H9 (cell line): ENCODE results near the gene UNC13C. TPM values are rescaled to one million over a fixed set of nuclear protein-coding genes. Genes with fewer than 3 reads are reported as not detected.

Experiments used
- DNase-seq: peaks from one replicate; pipeline ENCODE4 v3.0.0-alpha.2; 2017
- H2AFZ ChIP-seq: one replicate; pipeline ENCODE4 v1.6.1; 2013; ENCODE audit warnings: mild to moderate bottlenecking, low read length, control low read depth, moderate library complexity
- H2AK5ac ChIP-seq: 2 replicates; pipeline ENCODE4 v1.6.1; 2013; ENCODE audit warnings: low read length, control low read depth, mixed read lengths; ENCODE audit not compliant: insufficient read length
- H2BK120ac ChIP-seq: one replicate; pipeline ENCODE4 v1.6.1; 2013; ENCODE audit warnings: low read depth, mild to moderate bottlenecking, low read length, control low read depth, inconsistent platforms; ENCODE audit not compliant: poor library complexity, severe bottlenecking
- H2BK12ac ChIP-seq: 2 replicates; pipeline ENCODE4 v1.6.1; 2013; ENCODE audit warnings: low read length, control low read depth, mixed read lengths, low read depth; ENCODE audit not compliant: insufficient read length
- H2BK15ac ChIP-seq: 2 replicates; pipeline ENCODE4 v1.6.1; 2013; ENCODE audit warnings: low read depth, low read length, control low read depth
- H2BK20ac ChIP-seq: one replicate; pipeline ENCODE4 v1.6.1; 2013; ENCODE audit warnings: low read depth, mild to moderate bottlenecking, low read length, control low read depth, inconsistent platforms; ENCODE audit not compliant: poor library complexity, severe bottlenecking
- H2BK5ac ChIP-seq: 2 replicates; pipeline ENCODE4 v1.6.1; 2013; ENCODE audit warnings: low read length, control low read depth, mixed read lengths; ENCODE audit not compliant: insufficient read length
- H3K14ac ChIP-seq: 2 replicates; pipeline ENCODE4 v1.6.1; 2013; ENCODE audit warnings: low read length, control low read depth; ENCODE audit not compliant: insufficient read depth
- H3K18ac ChIP-seq: 2 replicates; pipeline ENCODE4 v1.6.1; 2013; ENCODE audit warnings: low read depth, mild to moderate bottlenecking, mixed read lengths, low read length, control low read depth; ENCODE audit not compliant: insufficient read length
- H3K23ac ChIP-seq: 2 replicates; pipeline ENCODE4 v1.6.1; 2013; ENCODE audit warnings: low read length, control low read depth, mixed read lengths, low read depth; ENCODE audit not compliant: insufficient read length
- H3K23me2 ChIP-seq: 2 replicates; pipeline ENCODE4 v1.6.1; 2013; ENCODE audit warnings: low read depth, mild to moderate bottlenecking, mixed read lengths, low read length, control low read depth; ENCODE audit not compliant: insufficient read length, poor library complexity, severe bottlenecking
- H3K27ac ChIP-seq: 2 replicates; pipeline ENCODE4 v1.5.1; 2013; ENCODE audit warnings: low read length, control low read depth, mixed read lengths, low read depth; ENCODE audit not compliant: insufficient read length
- H3K27me3 ChIP-seq: 2 replicates; pipeline ENCODE4 v1.6.1; 2013; ENCODE audit warnings: low read length, control low read depth, inconsistent platforms; ENCODE audit not compliant: insufficient read depth
- H3K4ac ChIP-seq: 2 replicates; pipeline ENCODE4 v1.6.1; 2013; ENCODE audit warnings: low read depth, mild to moderate bottlenecking, control low read depth, inconsistent platforms, low read length, moderate library complexity
- H3K4me1 ChIP-seq: 2 replicates; pipeline ENCODE4 v1.6.1; 2013; ENCODE audit warnings: low read length, control low read depth, inconsistent platforms; ENCODE audit not compliant: insufficient read depth
- H3K4me2 ChIP-seq: 2 replicates; pipeline ENCODE4 v1.6.1; 2013; ENCODE audit warnings: low read length, control low read depth, mixed read lengths; ENCODE audit not compliant: insufficient read length, insufficient read depth
- H3K56ac ChIP-seq: 2 replicates; pipeline ENCODE4 v1.6.1; 2013; ENCODE audit warnings: low read depth, mild to moderate bottlenecking, mixed read lengths, low read length, control low read depth; ENCODE audit not compliant: insufficient read length
- H3K79me1 ChIP-seq: 2 replicates; pipeline ENCODE4 v1.6.1; 2013; ENCODE audit warnings: low read depth, mild to moderate bottlenecking, moderate library complexity, low read length, control low read depth, inconsistent platforms; ENCODE audit not compliant: insufficient read depth, poor library complexity, severe bottlenecking
- H3K79me2 ChIP-seq: 2 replicates; pipeline ENCODE4 v1.6.1; 2013; ENCODE audit warnings: low read length, control low read depth, inconsistent platforms; ENCODE audit not compliant: insufficient read depth
- H3K9ac ChIP-seq: 2 replicates; pipeline ENCODE4 v1.6.1; 2013; ENCODE audit warnings: low read length, control low read depth, mixed read lengths; ENCODE audit not compliant: insufficient read length; ENCODE audit errors: extremely low read depth
- H3K9me3 ChIP-seq: one replicate; pipeline ENCODE4 v1.6.1; 2013; ENCODE audit warnings: low read depth, low read length, inconsistent platforms; ENCODE audit not compliant: control insufficient read depth
- H3T11ph ChIP-seq: one replicate; pipeline ENCODE4 v1.6.1; 2013; ENCODE audit warnings: mild to moderate bottlenecking, low read length, control low read depth, inconsistent platforms
- H4K20me1 ChIP-seq: one replicate; pipeline ENCODE4 v1.6.1; 2013; ENCODE audit not compliant: control insufficient read depth, insufficient read length, insufficient read depth
- H4K5ac ChIP-seq: 2 replicates; pipeline ENCODE4 v1.6.1; 2013; ENCODE audit warnings: low read depth, mild to moderate bottlenecking, mixed read lengths, low read length, control low read depth; ENCODE audit not compliant: insufficient read length
- H4K8ac ChIP-seq: replicated peaks from 2 replicates; pipeline ENCODE4 v1.6.1; 2013; ENCODE audit warnings: low read length, control low read depth, mixed read lengths, low read depth; ENCODE audit not compliant: insufficient read length
- H4K91ac ChIP-seq: 2 replicates; pipeline ENCODE4 v1.6.1; 2013; ENCODE audit warnings: low read depth, mild to moderate bottlenecking, moderate library complexity, mixed read lengths, low read length, control low read depth; ENCODE audit not compliant: insufficient read length
- H3K27ac Mint-ChIP-seq, 3 experiments: 2 replicates in 2 of 3; 3 replicates in 1 of 3; pipeline ENCODE4 v1.8.0; 2020 to 2021; ENCODE audit warnings: mixed read lengths in 3 of 3, mild to moderate bottlenecking in 1 of 3, moderate library complexity in 1 of 3
- H3K27me3 Mint-ChIP-seq: 2 replicates; pipeline ENCODE4 v1.8.0; 2021; ENCODE audit warnings: low read depth, mild to moderate bottlenecking, moderate library complexity, mixed read lengths
- H3K36me3 Mint-ChIP-seq, 3 experiments: 2 replicates in 2 of 3; 3 replicates in 1 of 3; pipeline ENCODE4 v1.8.0; 2020 to 2021; ENCODE audit warnings: low read depth in 3 of 3, mixed read lengths in 3 of 3; ENCODE audit not compliant: insufficient read depth in 1 of 3
- H3K4me1 Mint-ChIP-seq, 2 experiments: 2 replicates each; pipeline ENCODE4 v1.8.0; 2020; ENCODE audit warnings: mixed read lengths in 2 of 2
- H3K4me3 Mint-ChIP-seq, 2 experiments: 2 replicates in 1 of 2; 3 replicates in 1 of 2; pipeline ENCODE4 v1.8.0; 2020 to 2021; ENCODE audit warnings: mild to moderate bottlenecking in 2 of 2, mixed read lengths in 2 of 2, moderate library complexity in 1 of 2
- H3K9me3 Mint-ChIP-seq, 2 experiments: 2 replicates in 1 of 2; 3 replicates in 1 of 2; pipeline ENCODE4 v1.8.0; 2020; ENCODE audit warnings: mild to moderate bottlenecking in 2 of 2, mixed read lengths in 2 of 2, moderate library complexity in 1 of 2
- CTCF ChIP-seq: fragments of 200-600 bp; sonication (generic); conservative IDR thresholded peaks from 3 replicates; pipeline ENCODE4 v1.8.0; 2021; ENCODE audit warnings: antibody characterized with exemption, mild to moderate bottlenecking
- WGBS: extraction: QIAGEN DNeasy Blood & Tissue Kit; methylation state at CpG from one replicate; pipeline ENCODE4 v1.1.7; 2013; ENCODE audit warnings: missing lambda C conversion rate, low lambda C conversion rate, mixed read lengths; ENCODE audit not compliant: insufficient read length; ENCODE audit errors: extremely low coverage; 5-methylcytosine and 5-hydroxymethylcytosine counted together
- total RNA-seq: library from RNA; stranded (reverse); gene quantifications from 2 replicates; pipeline ENCODE4 v1.2.1, GENCODE V29; 2021

The UNC13C gene
- total RNA-seq, 1 experiment from 2014 or later: 0.02 TPM

GRCh38 chr15:54568381-54568780 is 590.1 kb downstream of the UNC13C start:
- no peak overlapping the region for H2BK15ac ChIP-seq
- H3K14ac ChIP-seq: no peak overlapping the region
- no peaks in the 10 kb centered on the region for H3K79me1 ChIP-seq
- H3K27ac Mint-ChIP-seq: no peak overlapping the region
- H3K4me1 ChIP-seq: no peaks in the 10 kb centered on the region
- no peaks in the 10 kb centered on the region for H3K27me3 ChIP-seq
- DNase-seq: no peak
- H4K5ac ChIP-seq: no peak overlapping the region
- WGBS: no CpG with 5 or more reads among the region's 1 CpG
- H3K4me1 Mint-ChIP-seq: no peaks in the 10 kb centered on the region
- H2BK20ac ChIP-seq: no peak overlapping the region
- H2AK5ac ChIP-seq: no peak overlapping the region
- H3K4me3 Mint-ChIP-seq: no peak overlapping the region
- no peak for TF ChIP-seq CTCF
- no peak overlapping the region for H4K8ac ChIP-seq
- H3K23me2 ChIP-seq: no peaks in the 10 kb centered on the region
- no peak overlapping the region for H2BK12ac ChIP-seq
- no peak overlapping the region for H2AFZ ChIP-seq
- no peak overlapping the region for H3K4ac ChIP-seq
- H3K27ac ChIP-seq: no peak overlapping the region
- H3K36me3 Mint-ChIP-seq: no peaks in the 10 kb centered on the region
- no peak overlapping the region for H4K91ac ChIP-seq
- H3K9ac ChIP-seq: no peak overlapping the region
- H4K20me1 ChIP-seq: no peaks in the 10 kb centered on the region
- no peaks in the 10 kb centered on the region for H3K79me2 ChIP-seq
- H2BK5ac ChIP-seq: no peak overlapping the region
- H3K23ac ChIP-seq: no peak overlapping the region
- H3K9me3 ChIP-seq: no peaks in the 10 kb centered on the region
- H3K56ac ChIP-seq: no peak overlapping the region
- H2BK120ac ChIP-seq: no peak overlapping the region
- no peak overlapping the region for H3T11ph ChIP-seq
- no peak overlapping the region for H3K4me2 ChIP-seq
- H3K18ac ChIP-seq: no peak overlapping the region
- no peaks in the 10 kb centered on the region for H3K27me3 Mint-ChIP-seq
- 0 out of 5 replicates have a peak, but pooled peaks cover 0 to 3% of the 10 kb centered on the region in 2 experiments for H3K9me3 Mint-ChIP-seq
